H1 (cell line): ENCODE measurements around the gene PRKCA. TPM values are rescaled to one million over a fixed set of nuclear protein-coding genes. Genes with fewer than 3 reads are reported as not detected.

Experiments used
- BRCA1 ChIP-seq: IDR thresholded peaks from 2 replicates; pipeline ENCODE4 v1.6.1; 2012; ENCODE audit warnings: low read depth, low read length, improper control_type of control experiment
- CHD7 ChIP-seq: fragments of 300-600 bp; sonication (generic); IDR thresholded peaks from 2 replicates; pipeline ENCODE4 v1.7.1; 2012; ENCODE audit warnings: low read length, moderate library complexity, mild to moderate bottlenecking, inconsistent platforms; ENCODE audit not compliant: insufficient replicate concordance
- CTBP2 ChIP-seq: IDR thresholded peaks from 2 replicates; pipeline ENCODE4 v1.7.0; 2011; ENCODE audit warnings: borderline replicate concordance, mild to moderate bottlenecking, moderate library complexity, mixed read lengths, low read length; ENCODE audit not compliant: insufficient read depth, insufficient read length
- EZH2 ChIP-seq: fragments of 200-600 bp; sonication (generic); IDR thresholded peaks from 2 replicates; pipeline ENCODE4 v1.7.1; 2012; ENCODE audit warnings: low read depth, mild to moderate bottlenecking, moderate library complexity, low read length, inconsistent platforms; ENCODE audit not compliant: severe bottlenecking
- polyA plus RNA-seq, 7 experiments: library from polyadenylated mRNA; depleted of rRNA in 3 of 7; stranded (reverse) in 5 of 7; unstranded in 2 of 7; fragments of >200 nt in 5 of 7; fragments of 200-250 nt in 2 of 7; gene quantifications; 1 replicate in 5 of 7; 2 replicates in 1 of 7; 4 replicates in 1 of 7; pipeline versions ENCODE4 v1.2.1 to v1.2.3, GENCODE V29; 2011 to 2013; ENCODE audit warnings: missing spikeins in 2 of 7, mixed read lengths in 2 of 7
- total RNA-seq: library from RNA; stranded (reverse); fragmentation: NEBNext Ultra II Directional; extraction: Animal tissue kit (Norgen Biotek cat#: 25700); gene quantifications from 2 replicates; pipeline ENCODE4 v1.2.1, GENCODE V29; 2021

PRKCA gene
- total and polyA plus RNA-seq, 2 of the 8 experiments (the other 6 are each of a cell fraction or from before 2014, with no cell fraction given) = 5.8 to 17.8 TPM

GRCh38 chr17:66400698-66401097 lies 98.3 kb downstream of the PRKCA start (continued):
- no peak for TF ChIP-seq CTBP2
- no peak for TF ChIP-seq EZH2
- no peak for TF ChIP-seq CHD7
- no peak for TF ChIP-seq BRCA1
